Measurements from ENCODE around the gene TMED8.
"Not testable (repeated sequence)": the region's sequence is repeated elsewhere in the genome, so short reads cannot be mapped to it uniquely, and the experiment has no call there.

Gene TMED8, protein sequence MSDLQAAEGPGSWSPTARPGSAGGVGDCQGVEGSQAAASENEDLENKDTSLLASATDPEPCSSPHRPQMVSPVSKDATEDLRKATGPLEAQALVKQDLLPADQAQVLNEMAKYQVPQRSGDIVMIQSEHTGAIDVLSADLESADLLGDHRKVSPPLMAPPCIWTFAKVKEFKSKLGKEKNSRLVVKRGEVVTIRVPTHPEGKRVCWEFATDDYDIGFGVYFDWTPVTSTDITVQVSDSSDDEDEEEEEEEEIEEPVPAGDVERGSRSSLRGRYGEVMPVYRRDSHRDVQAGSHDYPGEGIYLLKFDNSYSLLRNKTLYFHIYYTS

DNA sequence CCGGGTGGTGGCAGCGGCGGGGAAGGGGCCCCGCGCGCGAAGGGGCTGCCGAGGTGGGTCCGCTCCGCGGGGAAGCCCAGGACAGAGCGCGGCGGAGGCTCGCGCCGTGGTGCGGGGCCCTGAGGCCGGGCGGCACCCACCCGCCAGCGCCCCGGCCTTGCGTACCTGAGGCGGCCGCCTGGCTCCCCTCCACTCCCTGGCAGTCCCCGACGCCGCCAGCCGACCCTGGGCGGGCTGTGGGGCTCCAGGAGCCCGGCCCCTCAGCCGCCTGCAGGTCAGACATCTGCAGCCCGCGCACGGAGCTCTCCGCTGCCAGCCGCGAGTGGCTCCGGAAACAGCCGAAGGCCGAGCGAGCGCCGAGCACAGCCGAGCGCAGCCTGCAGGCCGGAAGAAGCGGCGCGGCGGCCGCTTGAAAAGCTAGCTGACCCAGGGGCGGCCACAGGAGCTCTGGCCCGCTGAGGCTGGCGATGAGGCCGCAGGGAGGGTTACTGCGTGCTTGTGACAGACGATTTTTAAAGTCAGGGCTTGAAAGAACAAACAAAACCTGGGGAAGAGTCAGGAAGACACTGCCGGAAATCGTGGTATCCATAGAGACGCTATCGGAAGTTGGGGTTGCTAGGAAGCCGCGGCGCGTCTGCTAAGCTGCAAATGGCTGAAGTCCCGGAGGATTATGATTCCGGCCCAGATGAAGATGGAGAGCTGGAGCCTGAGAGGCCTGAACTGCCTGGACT, at the start of gene TMED8, which contains the start of gene SAMD15:
Gene TMED8 (minus strand): TSS at position 324 of the 731 bp plus-strand sequence. CDS start 41 bp downstream, at position 283.
Gene SAMD15 (plus strand): TSS at position 609 of the 731 bp plus-strand sequence. CDS start 40 bp downstream, at position 649.
- peak; percentile 50 to 81 (median 68) for DNase-seq (ENCODE audit: low read depth in 4 of 4, low spot score in 1 of 4)

DNA sequence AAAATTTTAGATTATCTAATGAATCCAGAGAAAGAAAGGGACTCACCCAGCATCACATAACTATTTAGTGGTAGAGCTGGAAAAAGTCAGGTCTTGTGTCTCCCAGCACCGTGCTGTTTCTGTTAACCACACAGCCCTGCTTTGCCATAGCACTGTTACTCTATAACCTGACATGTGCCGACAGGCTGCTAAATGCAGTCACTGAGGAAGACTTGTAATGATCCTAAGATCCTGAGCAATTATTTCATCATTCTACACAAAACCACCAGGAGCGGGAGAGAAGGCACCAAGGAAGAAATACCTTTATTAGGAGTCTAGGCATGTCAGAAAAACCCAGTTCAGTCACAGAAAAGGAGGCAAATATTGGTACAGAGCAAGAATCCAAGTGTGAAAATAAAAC, 49.5 kb upstream of the TMED8 start:
- DNase-seq (ENCODE audit: low read depth in 4 of 4, low spot score in 1 of 4): no peak

DNA sequence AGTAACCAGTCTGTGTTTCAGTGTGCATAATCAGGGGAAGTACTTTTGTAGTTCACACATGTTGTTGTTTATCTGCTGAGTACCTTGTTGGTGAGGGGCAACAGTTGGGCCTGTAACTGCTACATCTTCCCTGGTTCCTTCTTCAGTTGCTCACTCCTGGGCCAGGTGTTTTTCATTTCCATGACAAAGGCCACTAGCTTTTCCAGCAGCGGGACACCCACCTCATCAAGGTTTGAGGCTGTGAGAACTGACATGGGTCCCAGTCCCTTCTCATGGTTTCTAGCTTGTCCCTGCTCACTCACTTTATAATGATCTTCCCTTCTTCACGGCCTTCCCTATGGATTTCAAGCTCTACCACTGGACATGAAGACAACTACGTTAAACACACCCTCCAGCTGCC, 48.0 kb upstream of the TMED8 start:
- DNase-seq (ENCODE audit: low read depth in 4 of 4, low spot score in 1 of 4): no peak

DNA sequence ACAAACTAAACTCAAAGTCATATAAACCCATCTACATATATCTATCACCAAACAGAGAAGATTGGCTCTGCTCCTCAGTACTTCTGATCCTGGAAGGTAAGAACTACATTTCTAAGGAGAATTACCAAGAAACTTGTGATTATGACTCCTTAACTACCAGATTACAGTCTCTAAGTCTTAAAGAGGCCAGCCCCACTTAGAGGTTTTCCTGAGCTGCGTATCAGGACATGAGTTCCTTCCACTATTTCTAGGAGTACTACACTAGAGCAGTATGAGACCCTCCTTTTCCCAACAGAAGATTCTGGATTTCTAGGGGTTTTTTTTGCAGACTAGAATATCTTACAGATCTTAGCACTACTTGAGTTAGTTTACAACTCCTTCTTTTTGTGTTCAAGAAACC, 46.5 kb upstream of the TMED8 start, which contains the start of gene NOXRED1:
Gene NOXRED1 (minus strand): TSS at position 101 of the 400 bp plus-strand sequence. CDS start 634 bp downstream, outside the sequence.
- DNase-seq (ENCODE audit: low read depth in 4 of 4, low spot score in 1 of 4): no peak

DNA sequence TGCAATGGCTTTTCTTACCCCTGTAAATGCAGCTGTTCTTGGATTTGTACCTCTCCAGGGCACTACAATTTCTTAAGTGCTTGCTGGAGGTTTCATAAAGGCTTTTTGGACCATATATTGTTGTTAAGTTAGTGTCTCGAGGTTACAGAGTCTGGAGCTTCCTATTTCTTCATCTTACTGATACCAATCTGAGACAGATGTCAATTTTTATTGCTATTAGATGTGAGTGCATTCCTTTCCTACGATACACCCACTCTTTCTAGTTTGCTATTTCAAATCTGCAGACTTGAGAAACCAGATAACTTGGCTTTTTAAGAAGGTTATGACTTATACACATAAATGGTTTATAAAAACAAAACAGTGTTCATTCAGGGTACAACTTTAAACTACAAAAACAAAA, 44.3 kb upstream of the TMED8 start:
- DNase-seq (ENCODE audit: low read depth in 4 of 4, low spot score in 1 of 4): no peak

DNA sequence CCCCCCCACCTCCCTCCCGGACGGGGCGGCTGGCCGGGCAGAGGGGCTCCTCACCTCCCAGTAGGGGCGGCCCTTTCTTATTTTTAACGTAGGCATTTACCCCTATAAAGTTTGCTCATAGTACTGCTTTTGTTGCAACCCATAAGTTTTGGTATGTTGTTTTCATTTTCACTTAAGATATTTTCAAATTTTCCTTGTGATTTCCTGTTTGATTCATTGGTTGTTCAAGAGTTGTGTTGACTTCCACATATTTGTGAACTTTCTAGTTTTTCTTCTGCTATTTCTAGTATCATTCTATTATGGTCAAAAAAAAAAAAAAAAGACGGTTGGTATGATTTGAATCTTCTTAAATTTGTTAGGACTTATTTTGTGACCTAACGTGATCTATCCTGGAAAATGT, 39.9 kb upstream of the TMED8 start:
- no peak for DNase-seq (ENCODE audit: low read depth in 4 of 4, low spot score in 1 of 4)

DNA sequence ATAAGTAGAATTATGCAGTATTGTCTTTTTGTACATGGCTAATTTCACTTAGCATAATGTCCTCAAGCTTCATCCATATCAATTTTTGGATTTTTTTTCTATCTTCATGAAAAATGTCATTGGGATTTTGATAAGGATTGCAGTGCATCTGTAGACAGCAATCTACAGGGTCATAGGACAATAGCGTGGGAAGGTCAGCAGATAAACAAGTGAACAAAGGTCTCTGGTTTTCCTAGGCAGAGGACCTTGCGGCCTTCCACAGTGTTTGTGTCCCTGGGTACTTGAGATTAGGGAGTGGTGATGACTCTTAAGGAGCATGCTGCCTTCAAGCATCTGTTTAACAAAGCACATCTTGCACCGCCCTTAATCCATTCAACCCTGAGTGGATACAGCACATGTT, 39.2 kb upstream of the TMED8 start:
- DNase-seq (ENCODE audit: low read depth in 4 of 4, low spot score in 1 of 4): not testable (repeated sequence)

DNA sequence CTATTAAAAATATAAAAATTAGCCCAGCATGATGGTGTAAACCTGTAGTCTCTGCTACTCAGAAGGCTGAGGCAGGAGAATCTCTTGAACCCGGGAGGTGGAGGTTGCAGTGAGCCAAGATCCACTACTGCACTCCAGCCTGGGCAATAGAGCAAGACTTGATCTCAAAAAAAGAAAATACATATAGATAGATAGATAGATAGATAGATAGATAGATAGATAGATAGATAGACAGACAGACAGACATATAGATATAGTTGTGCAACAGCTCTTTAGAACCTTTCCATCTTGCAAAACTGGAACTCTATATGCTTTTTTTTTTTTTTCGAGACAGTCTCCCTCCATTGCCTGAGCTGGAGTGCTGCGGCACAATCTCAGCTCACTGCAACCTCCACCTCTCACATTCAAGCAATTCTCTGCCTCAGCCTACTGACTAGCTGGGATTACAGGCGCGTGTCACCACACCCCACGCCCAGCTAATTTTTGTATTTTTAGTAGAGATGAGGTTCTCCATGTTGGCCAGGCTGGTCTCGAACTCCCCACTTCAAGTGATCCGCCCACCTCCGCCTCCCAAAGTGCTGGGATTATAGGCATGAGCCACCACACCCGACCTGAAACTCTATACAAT, 38.6 kb upstream of the TMED8 start:
- DNase-seq (ENCODE audit: low read depth in 4 of 4, low spot score in 1 of 4): not testable (repeated sequence)

DNA sequence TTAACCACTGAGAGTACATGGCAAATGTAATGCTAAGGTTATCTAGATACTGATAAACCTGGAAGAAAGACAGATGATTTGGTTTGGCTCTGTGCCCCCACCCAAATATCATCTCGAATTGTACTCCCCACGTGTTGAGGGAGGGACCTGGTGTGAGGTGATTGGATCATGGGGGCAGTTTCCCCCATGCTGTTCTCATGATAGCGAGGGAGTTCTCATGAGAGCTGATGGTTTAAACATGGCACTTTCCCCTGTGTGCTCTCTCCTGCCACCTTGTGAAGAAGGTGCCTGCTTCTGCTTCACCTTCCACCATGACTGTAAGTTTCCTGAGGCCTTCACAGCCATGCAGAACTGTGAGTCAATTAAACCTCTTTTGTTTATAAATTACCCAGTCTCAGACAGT, 32.2 kb upstream of the TMED8 start:
- no peak for DNase-seq (ENCODE audit: low read depth in 4 of 4, low spot score in 1 of 4)

DNA sequence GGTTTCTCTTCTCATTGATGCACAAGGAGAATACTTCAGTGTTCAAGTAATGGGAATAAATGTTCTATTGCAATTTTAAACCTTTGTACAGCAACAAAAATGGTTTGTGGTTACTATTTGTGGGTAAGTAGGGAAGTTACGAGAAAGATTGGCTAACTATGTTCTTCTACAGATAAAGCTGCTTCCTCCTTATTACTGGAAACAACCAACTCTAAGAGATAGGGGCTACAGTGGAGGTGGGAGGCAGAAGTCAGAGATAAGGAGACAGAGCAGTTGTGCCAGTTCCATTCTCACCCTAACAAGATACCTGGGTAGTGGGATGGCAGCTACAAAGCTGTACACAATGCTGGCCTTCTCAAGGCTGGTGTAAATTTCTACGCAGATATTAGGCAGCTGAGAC, 30.3 kb upstream of the TMED8 start:
- no peak for DNase-seq (ENCODE audit: low read depth in 4 of 4, low spot score in 1 of 4)

DNA sequence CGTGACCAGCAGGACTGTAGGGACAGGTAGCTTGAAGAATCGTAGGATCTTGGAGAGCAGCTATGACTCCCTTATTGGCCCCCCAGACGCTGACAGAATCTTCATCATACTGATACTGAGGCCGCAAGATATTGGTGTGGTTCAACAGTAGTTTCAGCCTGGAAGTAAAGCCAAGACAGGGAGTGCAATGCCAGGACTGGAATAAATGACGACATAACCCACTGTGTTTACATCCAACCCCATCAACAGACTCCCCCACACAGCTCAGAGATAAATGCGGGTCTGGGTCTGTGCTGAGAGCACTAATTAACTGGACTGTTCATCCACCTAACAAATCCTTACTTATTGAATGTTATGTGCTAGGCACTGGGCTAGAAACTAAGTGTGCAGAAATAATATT, 29.8 kb upstream of the TMED8 start:
- no peak for DNase-seq (ENCODE audit: low read depth in 4 of 4, low spot score in 1 of 4)

DNA sequence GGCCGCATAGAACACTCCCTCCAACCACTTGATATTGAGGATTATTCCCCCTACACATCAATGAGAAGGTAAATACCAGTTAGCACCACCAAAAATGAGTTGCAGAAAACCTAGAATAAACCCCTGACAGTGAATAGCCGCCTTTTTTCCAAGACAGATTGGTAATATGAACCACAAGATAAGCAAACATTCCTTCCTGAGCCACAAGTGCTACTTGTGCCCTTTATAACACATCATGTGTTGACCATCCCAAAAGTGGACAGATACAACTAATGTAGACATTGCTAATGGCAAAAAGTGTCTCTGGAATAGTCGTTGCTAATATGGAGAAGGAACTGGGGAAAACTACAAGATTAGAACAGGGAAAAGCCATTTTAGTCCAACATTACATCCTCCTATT, 29.2 kb upstream of the TMED8 start:
- DNase-seq (ENCODE audit: low read depth in 4 of 4, low spot score in 1 of 4): no peak

DNA sequence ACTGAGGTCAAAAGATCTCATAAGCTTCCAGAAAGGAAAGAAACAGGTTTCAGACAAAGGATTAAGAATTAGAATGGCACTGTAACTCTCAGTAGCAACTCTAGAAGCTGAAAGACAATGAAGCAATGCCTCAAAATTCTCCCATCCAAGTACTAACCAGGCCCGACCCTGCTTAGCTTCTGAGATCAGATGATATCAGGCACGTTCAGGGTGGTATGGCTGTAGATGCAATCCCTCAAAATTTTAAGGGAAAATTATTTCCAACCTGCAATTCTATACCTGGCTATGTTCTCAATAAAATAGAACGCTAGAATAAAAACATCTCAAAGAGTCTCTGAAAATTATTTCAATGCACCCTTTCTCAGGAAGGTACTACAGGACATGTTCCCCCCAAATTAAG, 26.9 kb upstream of the TMED8 start:
- DNase-seq (ENCODE audit: low read depth in 4 of 4, low spot score in 1 of 4): no peak

DNA sequence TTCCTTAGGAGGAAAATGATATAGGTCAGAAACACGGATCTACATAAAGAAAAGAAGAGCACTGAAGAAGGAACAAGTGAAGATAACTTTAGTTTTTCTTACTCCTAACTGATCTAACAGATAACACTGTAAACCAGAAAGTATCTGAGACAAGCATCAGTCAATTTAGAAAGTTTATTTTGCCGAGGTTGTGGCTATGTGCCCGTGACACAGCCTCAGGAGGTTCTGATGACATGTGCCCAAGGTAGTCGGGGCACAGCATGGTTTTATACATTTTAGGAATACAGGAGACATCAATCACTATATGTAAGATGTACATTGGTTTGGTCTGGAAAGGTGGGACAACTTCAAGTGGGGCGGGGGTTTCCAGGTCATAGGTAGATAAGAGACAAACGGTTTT, 23.3 kb upstream of the TMED8 start:
- no peak for DNase-seq (ENCODE audit: low read depth in 4 of 4, low spot score in 1 of 4)

DNA sequence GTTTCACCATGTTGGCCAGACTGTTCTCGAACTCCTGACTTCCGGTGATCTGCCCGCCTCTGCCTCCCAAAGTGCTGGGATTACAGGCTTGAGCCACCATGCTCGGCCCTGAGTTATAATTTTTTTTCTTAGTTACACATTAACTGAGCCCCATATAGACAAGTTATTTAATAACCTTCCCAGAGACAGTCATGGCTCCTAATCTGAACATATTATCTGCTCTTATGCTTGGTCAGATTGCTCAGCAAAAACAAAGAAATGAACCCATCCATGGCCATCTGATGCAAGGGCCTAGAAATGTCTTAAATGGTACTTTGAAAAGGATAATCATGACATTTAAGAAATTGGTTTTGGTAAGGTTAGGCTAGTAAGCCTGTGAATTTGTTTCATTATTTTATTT, 13.3 kb upstream of the TMED8 start:
- no peak for DNase-seq (ENCODE audit: low read depth in 4 of 4, low spot score in 1 of 4)

DNA sequence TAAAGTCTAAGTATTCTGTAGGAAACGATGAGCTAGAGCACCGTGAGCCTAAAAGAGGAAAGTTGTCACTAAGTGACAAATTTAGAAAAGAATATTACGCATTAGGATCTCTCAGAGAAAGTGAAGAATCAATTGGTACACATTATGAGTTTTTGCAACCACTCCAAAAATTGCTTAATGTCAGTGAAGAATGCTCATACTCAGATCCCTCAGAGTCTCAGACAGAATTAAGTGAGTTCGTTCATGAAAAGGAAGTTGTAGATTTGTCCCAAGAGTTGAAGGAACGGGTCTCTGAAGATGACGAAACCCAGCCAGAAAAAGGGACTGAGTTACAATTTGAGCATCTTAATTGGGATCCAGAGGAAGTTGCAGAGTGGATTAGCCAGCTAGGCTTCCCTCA, 1.8 kb upstream of the TMED8 start:
- DNase-seq (ENCODE audit: low read depth in 4 of 4, low spot score in 1 of 4): no peak

DNA sequence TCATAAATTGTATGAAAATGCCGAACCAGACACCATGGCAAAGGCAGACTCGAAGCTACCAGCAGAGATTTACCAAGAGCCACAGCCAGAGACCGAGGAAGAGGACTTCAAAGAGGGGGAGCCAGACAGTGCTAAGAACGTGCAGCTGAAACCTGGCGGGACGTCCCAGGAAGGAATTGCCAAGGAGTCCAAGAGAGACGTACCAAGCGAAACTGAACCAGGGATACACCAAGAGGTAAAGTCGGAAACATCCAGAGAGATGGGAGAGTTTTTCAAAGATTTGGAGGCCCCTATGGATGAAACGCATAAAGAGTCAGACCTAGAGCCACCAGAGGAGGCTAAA, 579 bp upstream of the TMED8 start:
- no peak for DNase-seq (ENCODE audit: low read depth in 4 of 4, low spot score in 1 of 4)

DNA sequence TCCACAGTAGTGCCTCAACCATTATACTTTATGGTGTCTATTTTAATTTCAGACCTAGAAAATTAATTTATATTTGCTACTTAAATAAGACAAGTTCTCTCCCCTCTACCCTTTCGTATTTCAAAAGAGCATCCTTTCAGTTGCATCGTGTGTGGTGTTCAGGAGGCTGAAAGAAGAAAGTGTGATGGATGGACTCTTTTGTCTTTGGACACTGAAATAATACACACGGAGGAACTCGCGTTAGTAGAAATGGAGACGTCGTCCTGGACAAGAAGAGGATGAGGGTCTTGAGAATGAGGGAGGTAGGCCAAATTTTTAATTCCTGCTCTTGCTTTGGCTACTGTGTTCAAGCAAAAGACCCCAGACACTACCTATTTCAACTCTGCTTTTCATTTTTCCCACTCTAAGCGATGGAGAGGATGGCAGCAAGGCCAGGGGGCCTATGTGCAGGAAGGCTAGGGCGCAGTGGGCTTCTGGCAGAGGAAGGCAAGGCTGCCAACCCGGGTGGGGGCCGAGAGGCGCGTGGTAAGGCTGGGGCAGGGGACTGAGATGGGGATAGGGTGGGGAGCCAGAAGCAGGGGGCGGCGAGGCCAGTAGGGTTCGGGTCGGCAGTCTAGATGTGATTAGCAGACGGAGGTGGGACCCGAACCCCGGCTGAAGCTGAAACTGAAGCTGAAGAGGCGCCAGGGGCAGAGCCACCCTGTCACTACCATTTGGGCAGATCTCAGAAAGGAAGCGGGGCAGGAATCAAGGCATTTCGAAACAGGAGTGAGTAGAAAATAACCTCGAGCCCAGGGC, 722 bp downstream of the TMED8 start:
- DNase-seq (ENCODE audit: low read depth in 4 of 4, low spot score in 1 of 4): peak in 3 of 4 experiments; percentile 7 to 18 (median 14)

DNA sequence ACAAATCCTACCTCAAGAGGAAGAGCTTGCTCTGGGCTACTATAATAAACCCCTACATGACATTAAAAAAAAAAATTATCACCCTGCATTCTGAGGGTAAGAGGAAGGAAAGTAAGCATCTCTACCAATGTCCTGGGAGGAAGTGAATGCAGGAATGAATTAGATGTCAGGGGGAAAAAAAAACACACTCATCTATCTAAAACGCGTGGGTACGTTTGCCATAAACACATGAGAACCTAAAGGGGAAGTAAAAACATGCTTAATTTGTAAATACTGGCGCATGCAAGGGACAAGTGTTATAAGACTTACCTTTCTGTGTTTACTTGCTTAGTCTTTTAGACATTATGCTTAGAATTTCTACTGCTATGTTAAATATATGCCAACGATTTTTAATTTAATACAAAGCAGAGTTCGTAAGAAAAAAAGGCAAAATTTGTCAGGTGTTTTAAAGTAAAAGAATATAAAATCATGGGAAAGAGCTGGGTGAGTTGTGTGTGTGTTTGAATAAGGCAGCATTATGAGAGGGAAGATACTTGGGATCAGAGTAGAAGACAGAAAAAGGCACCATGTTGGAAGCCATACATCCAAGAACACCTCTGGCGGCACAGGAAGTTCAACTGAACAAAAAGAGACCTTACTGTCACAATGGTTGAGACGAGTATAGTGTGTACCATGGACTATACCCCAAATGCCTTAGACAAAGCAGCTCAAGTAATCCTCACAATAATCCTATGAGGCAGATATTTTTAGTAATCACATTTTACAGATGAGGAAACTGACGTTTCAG, 1.5 kb downstream of the TMED8 start:
- DNase-seq (ENCODE audit: low read depth in 4 of 4, low spot score in 1 of 4): no peak

DNA sequence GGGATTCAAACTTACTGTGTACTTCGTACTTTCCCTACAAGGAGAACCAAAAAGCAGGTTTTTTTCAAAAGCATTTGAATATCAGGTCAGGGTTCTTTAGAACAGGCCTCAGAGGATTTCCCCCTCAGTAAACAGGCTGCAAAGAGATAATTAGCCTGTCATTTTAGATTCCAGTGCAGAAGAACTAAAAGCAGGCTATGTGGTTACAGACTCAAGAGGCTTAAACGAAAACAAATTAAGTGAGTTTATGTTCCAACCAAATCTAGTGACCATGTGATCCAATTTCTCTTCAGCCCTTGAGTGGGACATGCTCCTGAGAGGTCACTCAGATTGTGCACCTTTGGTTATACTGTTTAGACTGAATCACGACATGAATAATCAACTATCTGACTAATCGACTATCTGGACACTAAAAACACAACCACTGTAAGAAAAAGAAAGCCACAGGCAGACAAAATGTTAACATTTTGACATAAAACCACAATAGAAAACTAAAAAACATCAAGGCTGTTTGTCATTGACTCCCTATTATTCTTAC, 4.5 kb downstream of the TMED8 start:
- no peak for DNase-seq (ENCODE audit: low read depth in 4 of 4, low spot score in 1 of 4)
